ENCODE results near the gene RALGPS1.

The RALGPS1 gene

DNA sequence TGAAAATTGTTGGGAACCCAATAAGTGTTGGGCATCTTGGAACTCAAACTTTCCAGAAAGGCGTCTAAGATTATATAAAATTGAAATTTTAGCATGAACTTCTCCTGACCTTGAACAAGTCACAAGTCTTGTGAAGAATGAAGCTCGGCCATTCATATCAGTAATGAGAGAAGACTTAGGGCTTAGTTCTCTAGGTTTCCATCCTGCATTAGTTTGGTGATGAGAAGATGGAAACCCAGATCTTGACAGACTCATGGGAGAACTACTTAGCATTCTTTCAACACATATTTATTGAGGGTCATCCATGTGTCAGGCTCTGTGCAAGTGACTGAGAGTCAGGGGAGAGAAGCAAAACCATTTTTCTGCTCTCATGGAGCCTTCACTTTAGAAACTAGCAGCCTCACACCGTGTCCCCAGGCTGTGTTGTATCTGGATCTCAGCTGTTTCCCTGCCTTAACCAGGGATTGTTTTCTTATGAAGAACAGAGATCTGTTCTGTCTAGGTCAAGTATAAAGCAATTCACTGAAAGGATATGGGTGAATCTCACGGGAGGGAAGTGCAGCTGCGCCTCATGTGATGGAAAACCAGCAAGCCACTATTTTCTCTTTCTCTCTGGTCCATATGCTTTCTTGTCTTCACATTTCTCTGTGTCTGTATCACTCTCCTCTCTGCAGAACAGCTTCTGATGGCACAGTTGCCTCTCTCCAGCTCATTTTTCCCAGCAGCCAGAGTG lies 353.4 kb downstream of the RALGPS1 start:
- CTCF ChIA-PET: no interaction called here
- DNase-seq (ENCODE audit: extremely low spot score): no peak
- POLR2A ChIA-PET: interaction anchor here (0.9 kb wide), 1 partner anchor 24 kb away, joined by 3 read pairs; no protein-coding TSS in a partner anchor
- TF ChIP-seq L3MBTL2 (conservative IDR thresholded peaks at IDR 0.05) (no peak), FOXM1 (IDR thresholded peaks at IDR 0.05; ENCODE audit: borderline replicate concordance) (no peak), ELF4 (IDR thresholded peaks at IDR 0.05) (no peak), ZNF384 (IDR thresholded peaks at IDR 0.05) (no peak), TARDBP (IDR thresholded peaks at IDR 0.05) (no peak), ARNT (IDR thresholded peaks at IDR 0.05) (no peak), CTBP1 (IDR thresholded peaks at IDR 0.05; ENCODE audit: borderline replicate concordance) (no peak), FOXK2 (IDR thresholded peaks at IDR 0.05) (no peak), SP1 (IDR thresholded peaks at IDR 0.05) (no peak), FOXA1 (IDR thresholded peaks at IDR 0.05) (no peak), LEF1 (IDR thresholded peaks at IDR 0.05; ENCODE audit: borderline replicate concordance) (no peak)

- DNase-seq (ENCODE audit: extremely low spot score): no peak
- ChIA-PET CTCF (no interaction called here), POLR2A (no interaction called here)
- no peak for TF ChIP-seq LEF1 (IDR thresholded peaks at IDR 0.05; ENCODE audit: borderline replicate concordance)
- TF ChIP-seq ZNF384 (IDR thresholded peaks at IDR 0.05): no peak
- no peak for TF ChIP-seq FOXM1 (IDR thresholded peaks at IDR 0.05; ENCODE audit: borderline replicate concordance)
Observed at GRCh38 chr9:127269449-127269848, 354.9 kb downstream of the RALGPS1 start.

All from HEK293T (cell line).